Endothelial cell of umbilical vein (primary cell): Measurements from ENCODE around the gene CAMTA1. TPM values are rescaled to one million over a fixed set of nuclear protein-coding genes. Genes with fewer than 3 reads are reported as not detected.

Source experiments
- BruUV-seq: library from RNA; stranded (reverse); fragments of 400-500 nt; replicated peaks from 2 replicates; lab custom pipeline; 2021; lab: Mats Ljungman, UMichigan
- CTCF ChIA-PET: fragments of 300-600, 350-600 bp; sonication (Branson Sonifier 250); formaldehyde crosslinking; loops from one replicate; lab custom pipeline; 2021; ENCODE audit warnings: antibody characterized with exemption, inconsistent platforms; lab: Charles Lee
- POLR2A ChIA-PET: fragments of 300-600, 350-600 bp; sonication (Branson Sonifier 250); formaldehyde crosslinking; loops from one replicate; lab custom pipeline; 2021; ENCODE audit warnings: antibody characterized with exemption, inconsistent platforms; lab: Charles Lee
- DNase-seq: peaks from one replicate; pipeline ENCODE4 v3.0.0-alpha.2; 2011; ENCODE audit warnings: low read depth, low spot score
- FAIRE-seq: peaks from 2 replicates; lab custom pipeline; 2011; peaks lifted over from hg19 to GRCh38; lab: Jason Lieb, UNC
- H2AFZ ChIP-seq: 2 replicates; pipeline ENCODE4 v1.6.0; 2012; ENCODE audit warnings: low read depth, low read length, control low read depth, inconsistent platforms
- H3K27ac ChIP-seq: 2 replicates; pipeline ENCODE4 v1.5.1; 2011; ENCODE audit warnings: low read depth, mild to moderate bottlenecking, control low read depth, low read length, moderate library complexity; ENCODE audit not compliant: insufficient read depth
- H3K27me3 ChIP-seq, 2 experiments: 2 replicates each; pipeline versions ENCODE4 v1.6.0 to v1.6.1; 2011; ENCODE audit warnings: low read length in 2 of 2, mixed read lengths in 1 of 2; ENCODE audit not compliant: control insufficient read depth in 2 of 2, insufficient read depth in 2 of 2
- H3K36me3 ChIP-seq, 2 experiments: 2 replicates in 1 of 2; 3 replicates in 1 of 2; pipeline ENCODE4 v1.5.1; 2011; ENCODE audit warnings: low read length in 2 of 2, mild to moderate bottlenecking in 1 of 2, moderate library complexity in 1 of 2; ENCODE audit not compliant: control insufficient read depth in 2 of 2, insufficient read depth in 2 of 2; ENCODE audit errors: extremely low read depth in 1 of 2
- H3K4me1 ChIP-seq: 3 replicates; pipeline ENCODE4 v1.5.1; 2011; ENCODE audit warnings: mild to moderate bottlenecking, low read length; ENCODE audit not compliant: control insufficient read depth, insufficient read depth; ENCODE audit errors: extremely low read depth
- H3K4me2 ChIP-seq: 2 replicates; pipeline ENCODE4 v1.6.1; 2011; ENCODE audit warnings: low read length, control low read depth, mixed read lengths; ENCODE audit not compliant: insufficient read depth
- H3K4me3 ChIP-seq, 3 experiments: fragments of 200-600 bp in 1 of 3; sonication (generic), shearing (Covaris generic) in 1 of 3; replicated peaks in 1 of 3; 2 replicates each; pipeline ENCODE4 v1.5.1; 2011 to 2016; ENCODE audit warnings: control low read depth in 3 of 3, low read length in 3 of 3, mild to moderate bottlenecking in 2 of 3, inconsistent platforms in 1 of 3, low read depth in 1 of 3, moderate library complexity in 1 of 3; ENCODE audit not compliant: insufficient read depth in 1 of 3
- H3K79me2 ChIP-seq: 2 replicates; pipeline ENCODE4 v1.6.0; 2012; ENCODE audit warnings: low read length, inconsistent platforms; ENCODE audit not compliant: control insufficient read depth, insufficient read depth
- H3K9ac ChIP-seq: replicated peaks from 2 replicates; pipeline ENCODE3; 2011; ENCODE audit warnings: low read length, control low read depth; ENCODE audit not compliant: insufficient read depth; ENCODE audit errors: extremely low read depth
- H3K9me1 ChIP-seq: replicated peaks from 3 replicates; pipeline ENCODE4 v1.6.0; 2011; ENCODE audit warnings: mild to moderate bottlenecking, low read length; ENCODE audit not compliant: control insufficient read depth, insufficient read depth; ENCODE audit errors: extremely low read depth
- H3K9me3 ChIP-seq: replicated peaks from 2 replicates; pipeline ENCODE4 v1.5.1; 2012; ENCODE audit warnings: low read length, inconsistent platforms; ENCODE audit not compliant: control insufficient read depth, insufficient read depth
- H4K20me1 ChIP-seq: replicated peaks from 2 replicates; pipeline ENCODE3; 2011; ENCODE audit warnings: mild to moderate bottlenecking, low read length; ENCODE audit not compliant: control insufficient read depth, insufficient read depth; ENCODE audit errors: extremely low read depth
- EZH2 ChIP-seq: IDR thresholded peaks from 2 replicates; pipeline ENCODE4 v1.6.1; 2012; ENCODE audit warnings: borderline replicate concordance, low read depth, mild to moderate bottlenecking, moderate library complexity, low read length, inconsistent platforms; ENCODE audit not compliant: severe bottlenecking
- FOS ChIP-seq: IDR thresholded peaks from 2 replicates; pipeline ENCODE4 v1.6.1; 2011; ENCODE audit warnings: mild to moderate bottlenecking, low read length, moderate library complexity, borderline replicate concordance; ENCODE audit not compliant: insufficient read depth
- GATA2 ChIP-seq: IDR thresholded peaks from 2 replicates; pipeline ENCODE4 v1.7.0; 2011; ENCODE audit warnings: low read depth, mild to moderate bottlenecking, moderate library complexity, mixed read lengths, low read length; ENCODE audit not compliant: insufficient read length, insufficient read depth
- JUN ChIP-seq: IDR thresholded peaks from 2 replicates; pipeline ENCODE4 v1.6.1; 2011; ENCODE audit warnings: borderline replicate concordance, low read depth; ENCODE audit not compliant: insufficient read length, insufficient read depth
- MAX ChIP-seq: IDR thresholded peaks from 2 replicates; pipeline ENCODE4 v1.6.1; 2011; ENCODE audit not compliant: insufficient read depth, insufficient read length
- MYC ChIP-seq: IDR thresholded peaks from one replicate; pipeline ENCODE4 v1.6.1; 2011; ENCODE audit warnings: mild to moderate bottlenecking, low read depth, low read length
- POLR2A ChIP-seq: IDR thresholded peaks from 2 replicates; pipeline ENCODE4 v1.6.1; 2012; ENCODE audit warnings: low read depth, mild to moderate bottlenecking, control low read depth, low read length
- POLR2AphosphoS5 ChIP-seq: IDR thresholded peaks from 2 replicates; pipeline ENCODE4 v1.6.1; 2012; ENCODE audit warnings: low read depth, mild to moderate bottlenecking, control low read depth, low read length, moderate library complexity; ENCODE audit not compliant: insufficient read depth
- dilution Hi-C: fragments of 300-500 bp; cut with MboI; formaldehyde crosslinking; loops from one replicate; pipeline ENCODE4 v1.15.0; 2019; ENCODE audit warnings: low sequenced_read_pairs; ENCODE audit not compliant: extremely low pct_ligation_motif_present
- intact Hi-C: fragments of 100-400 bp; cut with micrococcal nuclease; formaldehyde crosslinking; loops from one replicate; pipeline ENCODE4 v1.10.0; 2022
- polyA plus RNA-seq, 4 experiments: library from polyadenylated mRNA; depleted of rRNA in 3 of 4; stranded (reverse) in 3 of 4; unstranded in 1 of 4; fragments of >200 nt; gene quantifications; 2 replicates each; pipeline versions ENCODE4 v1.2.1 to v1.2.3, GENCODE V29; 2011 to 2012; ENCODE audit warnings: missing spikeins in 1 of 4
- total RNA-seq: library from RNA; stranded (reverse); gene quantifications from 2 replicates; pipeline ENCODE4 v1.2.3, GENCODE V29; 2021
- TF ChIP-seq, protein P1 (sequence below), 2 donors: IDR thresholded peaks; 1 replicate in 1 of 2; 2 replicates in 1 of 2; pipeline ENCODE4 v1.5.1; 2011; ENCODE audit warnings: low read length in 2 of 2, mild to moderate bottlenecking in 2 of 2, moderate library complexity in 2 of 2, control low read depth in 1 of 2, inconsistent platforms in 1 of 2, low read depth in 1 of 2; ENCODE audit not compliant: insufficient read depth in 1 of 2; ENCODE audit errors: extremely low read depth in 1 of 2

CAMTA1 gene
- total and polyA plus RNA-seq, 2 donors (not counting 3 experiments of a cell fraction or from before 2014, with no cell fraction given), result 50.8 to 92.7 TPM

DNA sequence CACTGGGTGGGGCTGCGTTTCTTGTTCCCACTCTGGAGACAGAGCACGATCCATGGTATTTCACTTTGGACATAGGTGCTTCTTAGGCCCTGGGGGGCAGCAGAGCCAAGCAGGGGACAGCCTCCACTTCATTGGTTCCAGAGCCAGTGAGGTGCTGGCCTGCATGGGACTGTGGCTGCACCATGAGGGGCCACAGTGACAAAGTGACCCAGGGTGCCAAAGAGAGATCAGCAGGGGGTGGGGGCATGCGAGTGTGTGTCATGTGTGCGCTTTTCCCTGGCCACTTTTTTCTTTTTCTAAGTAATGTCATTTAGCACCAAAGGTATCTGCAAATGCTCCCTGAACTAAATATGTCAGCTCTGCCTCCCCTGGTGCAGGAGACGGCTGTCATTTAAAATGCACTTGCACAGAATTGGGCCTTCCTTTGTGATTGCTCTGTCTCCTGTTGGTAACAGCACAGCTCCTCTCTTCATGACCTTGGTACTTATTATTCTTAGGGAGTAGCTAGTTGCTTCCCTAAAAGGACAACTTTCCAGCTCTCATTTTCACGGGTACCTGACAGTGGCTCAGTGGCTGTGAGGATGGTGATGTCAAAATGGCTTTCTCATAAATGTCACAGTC lies 910.4 kb downstream of the CAMTA1 start:
- no peak overlapping the region for H3K27ac ChIP-seq
- H3K9me3 ChIP-seq, result no peaks in the 10 kb centered on the region
- ChIA-PET CTCF (interaction anchor here (1.0 to 3.7 kb wide), 3 partner anchors 19 to 57 kb away, joined by 3 to 19 read pairs (median 6); no protein-coding TSS in a partner anchor), POLR2A (no interaction called here)
- H3K4me1 ChIP-seq, result no peaks in the 10 kb centered on the region
- DNase-seq, result no peak
- no peaks in the 10 kb centered on the region for H3K36me3 ChIP-seq
- H4K20me1 ChIP-seq, result no peaks in the 10 kb centered on the region
- TF ChIP-seq MYC (no peak), EZH2 (no peak), POLR2A (no peak), MAX (no peak), FOS (no peak), GATA2 (no peak), POLR2AphosphoS5 (no peak), JUN (no peak)
- TF ChIP-seq, protein P1, sequence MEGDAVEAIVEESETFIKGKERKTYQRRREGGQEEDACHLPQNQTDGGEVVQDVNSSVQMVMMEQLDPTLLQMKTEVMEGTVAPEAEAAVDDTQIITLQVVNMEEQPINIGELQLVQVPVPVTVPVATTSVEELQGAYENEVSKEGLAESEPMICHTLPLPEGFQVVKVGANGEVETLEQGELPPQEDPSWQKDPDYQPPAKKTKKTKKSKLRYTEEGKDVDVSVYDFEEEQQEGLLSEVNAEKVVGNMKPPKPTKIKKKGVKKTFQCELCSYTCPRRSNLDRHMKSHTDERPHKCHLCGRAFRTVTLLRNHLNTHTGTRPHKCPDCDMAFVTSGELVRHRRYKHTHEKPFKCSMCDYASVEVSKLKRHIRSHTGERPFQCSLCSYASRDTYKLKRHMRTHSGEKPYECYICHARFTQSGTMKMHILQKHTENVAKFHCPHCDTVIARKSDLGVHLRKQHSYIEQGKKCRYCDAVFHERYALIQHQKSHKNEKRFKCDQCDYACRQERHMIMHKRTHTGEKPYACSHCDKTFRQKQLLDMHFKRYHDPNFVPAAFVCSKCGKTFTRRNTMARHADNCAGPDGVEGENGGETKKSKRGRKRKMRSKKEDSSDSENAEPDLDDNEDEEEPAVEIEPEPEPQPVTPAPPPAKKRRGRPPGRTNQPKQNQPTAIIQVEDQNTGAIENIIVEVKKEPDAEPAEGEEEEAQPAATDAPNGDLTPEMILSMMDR (IDR thresholded peaks at IDR 0.05; ENCODE audit: extremely low read depth in 1 of 2, insufficient read depth in 1 of 2, low read depth in 1 of 2, low read length in 2 of 2), result no peak
- peaks cover 0 to 6% of the 10 kb centered on the region in 2 experiments for H3K27me3 ChIP-seq
- H3K79me2 ChIP-seq, result no peaks in the 10 kb centered on the region
- H3K4me2 ChIP-seq, result no peak overlapping the region
- no peak for FAIRE-seq
- no peaks in the 10 kb centered on the region for H3K9me1 ChIP-seq
- H3K4me3 ChIP-seq, result no peak overlapping the region
- H2AFZ ChIP-seq, result no peak overlapping the region
- H3K9ac ChIP-seq, result no peak overlapping the region
- no TSS peak for BruUV-seq
- intact Hi-C loops, result no loop called here
- dilution Hi-C loops, result no loop called here
